T-helper 17 cell (primary cell): Measurements from ENCODE around the gene LRP8. TPM values are rescaled to one million over a fixed set of nuclear protein-coding genes. Genes with fewer than 3 reads are reported as not detected.

ENCODE experiments used
- ATAC-seq: fragments of 150-1000 bp; cut with Tn5 transposase; 2 replicates; pipeline ENCODE4 v1.10.0; 2021; ENCODE audit warnings: mild to moderate bottlenecking, moderate library complexity
- DNase-seq, 3 donors: peaks; one replicate each; pipeline versions ENCODE4 v3.0.0 to v3.0.0-alpha.2; 2020 to 2021
- H3K9me3 ChIP-seq: one replicate; pipeline ENCODE4 v1.7.0; 2013; ENCODE audit warnings: low read length, mild to moderate bottlenecking; ENCODE audit not compliant: control insufficient read depth, poor library complexity, severe bottlenecking
- H3K27ac Mint-ChIP-seq: one replicate; pipeline ENCODE4 v1.8.0; 2022; ENCODE audit warnings: mild to moderate bottlenecking, moderate library complexity, mixed read lengths
- H3K27me3 Mint-ChIP-seq: one replicate; pipeline ENCODE4 v1.8.0; 2022; ENCODE audit warnings: mixed read lengths
- H3K36me3 Mint-ChIP-seq: one replicate; pipeline ENCODE4 v1.8.0; 2022; ENCODE audit warnings: low read depth, mixed read lengths
- H3K4me1 Mint-ChIP-seq: one replicate; pipeline ENCODE4 v1.8.0; 2022; ENCODE audit warnings: mild to moderate bottlenecking, mixed read lengths
- H3K4me3 Mint-ChIP-seq: one replicate; pipeline ENCODE4 v1.8.0; 2022; ENCODE audit warnings: mild to moderate bottlenecking, moderate library complexity, mixed read lengths
- total RNA-seq, 4 donors: library from RNA in 2 of 4; stranded (reverse) in 2 of 4; gene quantifications; one replicate each; pipeline ENCODE4 v1.2.3 and lab custom pipeline; 2022 to 2026

LRP8 gene
- total RNA-seq, 2 donors from 2014 or later = 15.1 to 18.6 TPM

DNA sequence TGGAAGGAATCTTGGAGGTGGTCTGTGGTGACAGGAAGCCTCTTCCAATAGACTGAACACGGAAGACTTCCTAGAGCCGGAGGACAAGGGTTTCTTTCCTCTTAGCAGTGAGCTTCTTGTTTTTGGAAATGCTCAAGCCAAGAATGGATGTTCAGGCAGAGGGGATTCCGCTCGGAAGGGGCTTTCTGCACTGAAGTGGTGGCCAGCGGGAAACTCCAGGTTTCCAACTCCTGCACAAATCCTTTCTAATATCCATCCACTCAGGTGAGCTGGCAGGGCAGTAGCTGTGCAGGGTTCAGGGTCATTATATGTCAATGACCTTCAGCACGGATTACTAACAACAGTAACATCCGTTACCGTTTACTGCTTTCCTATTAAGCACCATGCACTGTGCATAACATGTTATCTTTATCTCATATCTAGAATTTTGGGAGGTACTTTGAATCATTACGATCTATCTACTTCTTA lies 131.8 kb downstream of the LRP8 start:
- Mint-ChIP-seq H3K27me3 (no peaks in the 10 kb centered on the region), H3K36me3 (peaks cover 15% of the 10 kb centered on the region), H3K4me1 (peaks cover 23% of the 10 kb centered on the region), H3K27ac (peak overlapping the region; percentile 98), H3K4me3 (peak overlapping the region; percentile 92)
- DNase-seq = no peak
- ATAC-seq = peak; percentile 43
- H3K9me3 ChIP-seq = peaks cover 3% of the 10 kb centered on the region

- no peak for ATAC-seq
- Mint-ChIP-seq H3K27ac (peak overlapping the region; percentile 8), H3K4me1 (peaks cover 23% of the 10 kb centered on the region), H3K27me3 (no peaks in the 10 kb centered on the region), H3K4me3 (no peak overlapping the region), H3K36me3 (peaks cover 12% of the 10 kb centered on the region)
- DNase-seq = no peak
- peaks cover 3% of the 10 kb centered on the region for H3K9me3 ChIP-seq
These were observed 132.4 kb downstream of the LRP8 start for GRCh38 chr1:53195246-53196016.

Other genes starting within 250 kb of the LRP8 start
- gene SLC1A7, start 185.4 kb downstream of the LRP8 start, total RNA-seq = not detected
- gene CPT2, start 131.2 kb downstream of the LRP8 start, total RNA-seq = 1 to 10 TPM; 9.2 to 9.5 TPM
- 10 to 100 TPM; 28.7 to 38.6 TPM for gene CZIB, start 107.4 kb downstream of the LRP8 start, total RNA-seq
- gene MAGOH, start 89.6 kb downstream of the LRP8 start, total RNA-seq = 10 to 100 TPM; 49.3 to 57.6 TPM
- gene DMRTB1, start 131.3 kb upstream of the LRP8 start, total RNA-seq = not detected